Thoracic aorta (tissue), 2 donors: ENCODE measurements around the gene FBXW5. TPM values are rescaled to one million over a fixed set of nuclear protein-coding genes. Genes with fewer than 3 reads are reported as not detected.

Experiments
- ATAC-seq: fragments of 150-250 bp; one replicate; pipeline ENCODE4 v1.8.0; 2017; ENCODE audit warnings: low read depth; ENCODE audit not compliant: insufficient number of reproducible peaks, low FRiP score
- DNase-seq: peaks from one replicate; pipeline ENCODE4 v3.0.0-alpha.2; 2020; ENCODE audit warnings: low spot score
- H3K27ac ChIP-seq, 2 donors: fragments of 200-600 bp; sonication (generic); 1 replicate in 1 of 2; 2 replicates in 1 of 2; pipeline ENCODE4 v1.5.1; 2016; ENCODE audit warnings: mild to moderate bottlenecking in 2 of 2, moderate library complexity in 2 of 2
- H3K27me3 ChIP-seq: fragments of 200-600 bp; sonication (generic); replicated peaks from 2 replicates; pipeline ENCODE4 v1.6.0; 2016; ENCODE audit warnings: mild to moderate bottlenecking; ENCODE audit not compliant: insufficient read depth
- H3K36me3 ChIP-seq: fragments of 200-600 bp; sonication (generic); one replicate; pipeline ENCODE4 v1.5.1; 2016
- H3K4me1 ChIP-seq, 2 donors: fragments of 200-600 bp; sonication (generic); 1 replicate in 1 of 2; 2 replicates in 1 of 2; pipeline versions ENCODE4 v1.5.1 to v1.6.0; 2016; ENCODE audit warnings: low read depth in 2 of 2, mild to moderate bottlenecking in 1 of 2; ENCODE audit not compliant: control insufficient read depth in 1 of 2
- H3K4me3 ChIP-seq: fragments of 200-600 bp; sonication (generic); 2 replicates; pipeline ENCODE4 v1.5.1; 2016; ENCODE audit warnings: mild to moderate bottlenecking
- H3K9me3 ChIP-seq: fragments of 200-600 bp; sonication (generic); 2 replicates; pipeline ENCODE4 v1.5.1; 2016
- total RNA-seq, 2 donors: library from RNA; depleted of rRNA; stranded (reverse); fragments of >200 nt; gene quantifications; one replicate each; pipeline versions ENCODE4 v1.1.0 to v1.2.3, GENCODE V29; 2016
- TF ChIP-seq, protein P1 (sequence below): fragments of 200-600 bp; sonication (generic); IDR thresholded peaks from one replicate; pipeline ENCODE4 v1.5.1; 2019; ENCODE audit warnings: antibody characterized with exemption

The FBXW5 gene
- total RNA-seq, 2 donors from 2014 or later = 176 to 383 TPM

- Histone ChIP-seq H3K9me3 (no peaks in the 10 kb centered on the region), H3K36me3 (peaks cover 6% of the 10 kb centered on the region), H3K4me1 (peaks cover 8 to 30% of the 10 kb centered on the region in 2 donors), H3K4me3 (no peak overlapping the region), H3K27me3 (no peaks in the 10 kb centered on the region), H3K27ac (no peak overlapping the region)
- no peak for ATAC-seq
- TF ChIP-seq, protein P1, sequence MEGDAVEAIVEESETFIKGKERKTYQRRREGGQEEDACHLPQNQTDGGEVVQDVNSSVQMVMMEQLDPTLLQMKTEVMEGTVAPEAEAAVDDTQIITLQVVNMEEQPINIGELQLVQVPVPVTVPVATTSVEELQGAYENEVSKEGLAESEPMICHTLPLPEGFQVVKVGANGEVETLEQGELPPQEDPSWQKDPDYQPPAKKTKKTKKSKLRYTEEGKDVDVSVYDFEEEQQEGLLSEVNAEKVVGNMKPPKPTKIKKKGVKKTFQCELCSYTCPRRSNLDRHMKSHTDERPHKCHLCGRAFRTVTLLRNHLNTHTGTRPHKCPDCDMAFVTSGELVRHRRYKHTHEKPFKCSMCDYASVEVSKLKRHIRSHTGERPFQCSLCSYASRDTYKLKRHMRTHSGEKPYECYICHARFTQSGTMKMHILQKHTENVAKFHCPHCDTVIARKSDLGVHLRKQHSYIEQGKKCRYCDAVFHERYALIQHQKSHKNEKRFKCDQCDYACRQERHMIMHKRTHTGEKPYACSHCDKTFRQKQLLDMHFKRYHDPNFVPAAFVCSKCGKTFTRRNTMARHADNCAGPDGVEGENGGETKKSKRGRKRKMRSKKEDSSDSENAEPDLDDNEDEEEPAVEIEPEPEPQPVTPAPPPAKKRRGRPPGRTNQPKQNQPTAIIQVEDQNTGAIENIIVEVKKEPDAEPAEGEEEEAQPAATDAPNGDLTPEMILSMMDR = no peak
- DNase-seq = no peak
Measured at GRCh38 chr9:136926749-136927148, 17.8 kb downstream of the FBXW5 start.

DNA sequence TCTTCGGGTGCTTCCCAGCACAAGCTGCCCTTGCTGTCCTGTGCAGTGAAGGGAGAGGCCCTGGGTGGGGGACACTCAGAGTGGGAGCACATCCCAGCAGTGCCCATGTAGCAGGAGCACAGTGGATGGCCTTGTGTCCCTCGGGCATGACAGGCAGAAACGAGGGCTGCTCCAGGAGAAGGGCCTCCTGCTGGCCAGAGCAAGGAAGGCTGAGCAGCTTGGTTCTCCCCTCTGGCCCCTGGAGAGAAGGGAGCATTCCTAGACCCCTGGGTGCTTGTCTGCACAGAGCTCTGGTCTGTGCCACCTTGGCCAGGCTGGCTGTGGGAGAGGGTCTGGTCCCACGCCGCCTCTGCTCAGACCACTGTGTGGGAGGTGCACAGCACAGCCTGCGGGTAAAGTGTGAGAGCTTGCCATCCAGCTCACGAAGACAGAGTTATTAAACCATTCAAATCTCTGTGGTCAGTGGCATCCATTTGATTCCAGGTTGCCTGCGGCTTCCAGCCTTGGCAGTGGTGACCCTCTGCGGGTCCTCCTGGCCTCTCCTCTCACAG is 18.3 kb downstream of the FBXW5 start:
- DNase-seq = no peak
- no peaks in the 10 kb centered on the region for H3K27me3 ChIP-seq

DNA sequence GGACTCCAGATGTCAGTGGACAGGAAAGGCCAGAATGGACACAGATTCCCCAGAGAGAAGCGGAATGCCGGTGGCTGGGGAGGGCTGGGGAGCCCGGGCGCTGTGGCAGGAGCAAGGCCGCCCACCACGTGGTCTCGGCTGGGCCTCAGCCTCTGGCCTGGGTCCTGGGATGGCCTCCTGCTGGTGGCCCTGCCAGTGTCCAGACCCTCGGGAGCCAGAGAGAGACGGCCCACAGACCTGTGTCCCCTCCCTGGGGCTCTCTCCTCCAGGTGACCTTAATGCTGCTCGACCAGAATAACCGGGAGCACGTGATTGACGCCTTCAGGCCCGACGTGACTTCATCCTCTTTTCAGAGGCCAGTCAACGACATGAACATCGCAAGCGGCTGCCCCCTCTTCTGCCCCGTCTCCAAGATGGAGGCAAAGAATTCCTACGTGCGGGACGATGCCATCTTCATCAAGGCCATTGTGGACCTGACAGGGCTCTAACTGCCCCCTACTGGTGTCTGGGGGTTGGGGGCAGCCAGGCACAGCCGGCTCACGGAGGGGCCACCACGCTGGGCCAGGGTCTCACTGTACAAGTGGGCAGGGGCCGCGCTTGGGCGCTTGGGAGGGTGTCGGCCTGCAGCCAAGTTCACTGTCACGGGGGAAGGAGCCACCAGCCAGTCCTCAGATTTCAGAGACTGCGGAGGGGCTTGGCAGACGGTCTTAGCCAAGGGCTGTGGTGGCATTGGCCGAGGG is 19.0 kb downstream of the FBXW5 start:
- Histone ChIP-seq H3K9me3 (no peaks in the 10 kb centered on the region), H3K36me3 (peaks cover 6% of the 10 kb centered on the region), H3K27ac (no peak overlapping the region), H3K27me3 (no peaks in the 10 kb centered on the region), H3K4me3 (no peak overlapping the region), H3K4me1 (peaks cover 8 to 37% of the 10 kb centered on the region in 2 donors)
- TF ChIP-seq, protein P1 = no peak
- ATAC-seq (no peak), DNase-seq (no peak)

More for the DNA sequence above, 18.3 kb downstream of the FBXW5 start:
- peaks cover 6% of the 10 kb centered on the region for H3K36me3 ChIP-seq
- H3K4me3 ChIP-seq = no peak overlapping the region
- peaks cover 8 to 35% of the 10 kb centered on the region in 2 donors for H3K4me1 ChIP-seq
- ATAC-seq = no peak
- H3K27ac ChIP-seq = no peak overlapping the region
- H3K9me3 ChIP-seq = no peaks in the 10 kb centered on the region
- TF ChIP-seq, protein P1 = no peak

GRCh38 chr9:136923881-136924280 is 20.7 kb downstream of the FBXW5 start:
- no peak overlapping the region for H3K27ac ChIP-seq
- H3K4me3 ChIP-seq = no peak overlapping the region
- TF ChIP-seq, protein P1 = no peak
- ATAC-seq = no peak
- no peaks in the 10 kb centered on the region for H3K27me3 ChIP-seq
- H3K9me3 ChIP-seq = no peaks in the 10 kb centered on the region
- DNase-seq = no peak
- peaks cover 15% of the 10 kb centered on the region for H3K36me3 ChIP-seq
- peaks cover 5 to 23% of the 10 kb centered on the region in 2 donors for H3K4me1 ChIP-seq

GRCh38 chr9:136922540-136922939 is 22.0 kb downstream of the FBXW5 start:
- Histone ChIP-seq H3K4me3 (no peak overlapping the region), H3K9me3 (no peaks in the 10 kb centered on the region), H3K27me3 (no peaks in the 10 kb centered on the region), H3K27ac (peak overlapping the region; percentile 51 to 77), H3K36me3 (peaks cover 15% of the 10 kb centered on the region), H3K4me1 (peaks cover 5 to 23% of the 10 kb centered on the region in 2 donors)
- TF ChIP-seq, protein P1 = no peak
- DNase-seq (no peak), ATAC-seq (no peak)
